IMR-90 (cell line): ENCODE data around the gene LRP5. TPM values are rescaled to one million over a fixed set of nuclear protein-coding genes. Genes with fewer than 3 reads are reported as not detected.

Experiments
- ATAC-seq: fragments of 200-7000 bp; cut with Tn5 transposase; 2 replicates; pipeline ENCODE4 v1.9.1; 2020; ENCODE audit warnings: low read depth, mild to moderate bottlenecking, moderate library complexity
- BruUV-seq: library from RNA; stranded (reverse); fragments of 400-500 nt; replicated peaks from 2 replicates; lab custom pipeline; 2021; lab: Mats Ljungman, UMichigan
- CTCF ChIA-PET: fragments of 300-600 bp; formaldehyde crosslinking; extraction: SDS; loops from one replicate; lab custom pipeline; 2021; ENCODE audit warnings: antibody characterized with exemption; lab: Yijun Ruan, JAX
- POLR2A ChIA-PET: fragments of 300-600 bp; sonication (Branson Sonifier 250); formaldehyde crosslinking; loops from one replicate; lab custom pipeline; 2022; ENCODE audit warnings: antibody characterized with exemption; ENCODE audit not compliant: unreplicated experiment; lab: Charles Lee
- DNase-seq: peaks from one replicate; pipeline ENCODE4 v3.0.0; 2013
- H2AFZ ChIP-seq: replicated peaks from 2 replicates; pipeline ENCODE3; 2013; ENCODE audit warnings: low read length, mild to moderate bottlenecking; ENCODE audit not compliant: poor library complexity
- H2AK5ac ChIP-seq: 2 replicates; pipeline ENCODE4 v1.6.1; 2013; ENCODE audit warnings: low read depth, low read length, inconsistent platforms
- H2AK9ac ChIP-seq: replicated peaks from 2 replicates; pipeline ENCODE3; 2013; ENCODE audit warnings: mild to moderate bottlenecking, low read depth, low read length, moderate library complexity; ENCODE audit not compliant: poor library complexity
- H2BK120ac ChIP-seq: 2 replicates; pipeline ENCODE4 v1.6.1; 2013; ENCODE audit warnings: low read depth, low read length, inconsistent platforms
- H2BK15ac ChIP-seq: 3 replicates; pipeline ENCODE4 v1.6.1; 2013; ENCODE audit warnings: low read depth, low read length, inconsistent platforms
- H2BK20ac ChIP-seq: 2 replicates; pipeline ENCODE4 v1.6.1; 2013; ENCODE audit warnings: low read depth, mild to moderate bottlenecking, inconsistent platforms, low read length, moderate library complexity
- H2BK5ac ChIP-seq: 2 replicates; pipeline ENCODE4 v1.6.1; 2013; ENCODE audit warnings: mild to moderate bottlenecking, low read depth, low read length, inconsistent platforms; ENCODE audit not compliant: poor library complexity, severe bottlenecking
- H3K14ac ChIP-seq: replicated peaks from 2 replicates; pipeline ENCODE4 v1.6.1; 2013; ENCODE audit warnings: low read depth, low read length, inconsistent platforms
- H3K18ac ChIP-seq: 2 replicates; pipeline ENCODE4 v1.6.1; 2013; ENCODE audit warnings: low read depth, low read length, control low read depth
- H3K23ac ChIP-seq: 2 replicates; pipeline ENCODE4 v1.6.1; 2013; ENCODE audit warnings: low read depth, low read length, inconsistent platforms
- H3K27ac ChIP-seq: 2 replicates; pipeline ENCODE4 v1.5.1; 2013; ENCODE audit warnings: mild to moderate bottlenecking, control low read depth, low read length; ENCODE audit not compliant: insufficient read depth
- H3K27me3 ChIP-seq: 2 replicates; pipeline ENCODE4 v1.6.1; 2013; ENCODE audit warnings: low read length; ENCODE audit not compliant: control insufficient read depth, insufficient read depth
- H3K36me3 ChIP-seq: 2 replicates; pipeline ENCODE4 v1.6.1; 2013; ENCODE audit warnings: low read length, mixed read lengths; ENCODE audit not compliant: control insufficient read depth, insufficient read depth
- H3K4ac ChIP-seq: 2 replicates; pipeline ENCODE4 v1.6.1; 2013; ENCODE audit warnings: low read depth, low read length, inconsistent platforms
- H3K4me1 ChIP-seq: 2 replicates; pipeline ENCODE4 v1.6.1; 2013; ENCODE audit warnings: low read length, mixed read lengths; ENCODE audit not compliant: control insufficient read depth, insufficient read depth
- H3K4me2 ChIP-seq: 2 replicates; pipeline ENCODE4 v1.6.1; 2013; ENCODE audit warnings: low read depth, mild to moderate bottlenecking, control low read depth, low read length, moderate library complexity
- H3K4me3 ChIP-seq: 2 replicates; pipeline ENCODE4 v1.5.1; 2013; ENCODE audit warnings: low read depth, mild to moderate bottlenecking, control low read depth, low read length, moderate library complexity; ENCODE audit not compliant: insufficient read depth
- H3K56ac ChIP-seq: 2 replicates; pipeline ENCODE4 v1.6.1; 2013; ENCODE audit warnings: low read length, inconsistent platforms; ENCODE audit not compliant: insufficient read depth; ENCODE audit errors: extremely low read depth
- H3K79me1 ChIP-seq, 2 experiments: 2 replicates each; pipeline ENCODE4 v1.6.1; 2013; ENCODE audit warnings: low read length in 2 of 2, inconsistent platforms in 1 of 2, low read depth in 1 of 2
- H3K9ac ChIP-seq: 2 replicates; pipeline ENCODE4 v1.6.1; 2013; ENCODE audit warnings: low read depth, low read length, control low read depth
- H3K9me1 ChIP-seq: 2 replicates; pipeline ENCODE4 v1.6.1; 2013; ENCODE audit warnings: low read length, inconsistent platforms; ENCODE audit not compliant: insufficient read depth
- H3K9me3 ChIP-seq: 2 replicates; pipeline ENCODE4 v1.6.1; 2013; ENCODE audit warnings: low read length; ENCODE audit not compliant: control insufficient read depth, insufficient read depth
- H4K20me1 ChIP-seq: 2 replicates; pipeline ENCODE4 v1.6.1; 2013; ENCODE audit warnings: low read length, inconsistent platforms; ENCODE audit not compliant: insufficient read depth
- H4K5ac ChIP-seq: 2 replicates; pipeline ENCODE4 v1.6.1; 2013; ENCODE audit warnings: mild to moderate bottlenecking, low read depth, low read length, control low read depth
- H4K8ac ChIP-seq, 2 experiments: 2 replicates each; pipeline ENCODE4 v1.6.1; 2013; ENCODE audit warnings: low read depth in 2 of 2, low read length in 2 of 2, control low read depth in 1 of 2, inconsistent platforms in 1 of 2
- H4K91ac ChIP-seq: 2 replicates; pipeline ENCODE4 v1.6.1; 2013; ENCODE audit warnings: low read depth, low read length, inconsistent platforms; ENCODE audit not compliant: insufficient read depth
- FOS ChIP-seq: fragments of 150-350 bp; IDR thresholded peaks from 2 replicates; pipeline ENCODE4 v1.6.1; 2016; ENCODE audit warnings: low read depth, low read length
- MAZ ChIP-seq: IDR thresholded peaks from 2 replicates; pipeline ENCODE4 v1.6.1; 2012; ENCODE audit warnings: low read depth, mild to moderate bottlenecking, low read length, improper control_type of control experiment, moderate library complexity, borderline replicate concordance
- RFX5 ChIP-seq: IDR thresholded peaks from 2 replicates; pipeline ENCODE4 v1.8.0; 2012; ENCODE audit warnings: low read depth, mild to moderate bottlenecking, low read length, moderate library complexity
- WGBS, 2 experiments: methylation state at CpG; one replicate each; pipeline versions ENCODE4 v1.1.5 to v1.1.7; 2013; ENCODE audit warnings: missing lambda C conversion rate in 2 of 2; ENCODE audit not compliant: insufficient read length in 1 of 2; ENCODE audit errors: extremely low coverage in 2 of 2; 5-methylcytosine and 5-hydroxymethylcytosine counted together
- dilution Hi-C: fragments of 300-500 bp; cut with HindIII; formaldehyde crosslinking; loops from one replicate; pipeline ENCODE4 v1.14.3; 2018; ENCODE audit warnings: low sequenced_read_pairs; ENCODE audit not compliant: unreplicated experiment
- in situ Hi-C: fragments of 300-500 bp; cut with MboI; formaldehyde crosslinking; loops from 3 replicates; pipeline ENCODE4 v1.14.3; 2019; ENCODE audit warnings: low sequenced_read_pairs, inconsistent platforms, mixed read lengths
- intact Hi-C: fragments of 100-400 bp; cut with micrococcal nuclease; formaldehyde crosslinking; loops from 2 replicates; pipeline ENCODE4 v1.10.0; 2022
- polyA plus RNA-seq, 3 experiments: library from polyadenylated mRNA; depleted of rRNA; stranded (reverse); fragments of >200 nt; gene quantifications; 2 replicates each; pipeline ENCODE4 v1.2.3, GENCODE V29; 2012; ENCODE audit warnings: low replicate concordance in 1 of 3
- total RNA-seq: library from RNA; depleted of rRNA; stranded (reverse); fragments of >200 nt; gene quantifications from 2 replicates; pipeline ENCODE4 v1.2.3, GENCODE V29; 2012
- TF ChIP-seq, protein P1 (sequence below): fragments of 150-350 bp; IDR thresholded peaks from 2 replicates; pipeline ENCODE4 v1.6.1; 2017; ENCODE audit warnings: mild to moderate bottlenecking, antibody characterized with exemption, low read length, low read depth

LRP5 gene
- total and polyA plus RNA-seq, 2 of the 4 experiments (the other 2 are of a cell fraction), result 10.4 to 15.0 TPM

DNA sequence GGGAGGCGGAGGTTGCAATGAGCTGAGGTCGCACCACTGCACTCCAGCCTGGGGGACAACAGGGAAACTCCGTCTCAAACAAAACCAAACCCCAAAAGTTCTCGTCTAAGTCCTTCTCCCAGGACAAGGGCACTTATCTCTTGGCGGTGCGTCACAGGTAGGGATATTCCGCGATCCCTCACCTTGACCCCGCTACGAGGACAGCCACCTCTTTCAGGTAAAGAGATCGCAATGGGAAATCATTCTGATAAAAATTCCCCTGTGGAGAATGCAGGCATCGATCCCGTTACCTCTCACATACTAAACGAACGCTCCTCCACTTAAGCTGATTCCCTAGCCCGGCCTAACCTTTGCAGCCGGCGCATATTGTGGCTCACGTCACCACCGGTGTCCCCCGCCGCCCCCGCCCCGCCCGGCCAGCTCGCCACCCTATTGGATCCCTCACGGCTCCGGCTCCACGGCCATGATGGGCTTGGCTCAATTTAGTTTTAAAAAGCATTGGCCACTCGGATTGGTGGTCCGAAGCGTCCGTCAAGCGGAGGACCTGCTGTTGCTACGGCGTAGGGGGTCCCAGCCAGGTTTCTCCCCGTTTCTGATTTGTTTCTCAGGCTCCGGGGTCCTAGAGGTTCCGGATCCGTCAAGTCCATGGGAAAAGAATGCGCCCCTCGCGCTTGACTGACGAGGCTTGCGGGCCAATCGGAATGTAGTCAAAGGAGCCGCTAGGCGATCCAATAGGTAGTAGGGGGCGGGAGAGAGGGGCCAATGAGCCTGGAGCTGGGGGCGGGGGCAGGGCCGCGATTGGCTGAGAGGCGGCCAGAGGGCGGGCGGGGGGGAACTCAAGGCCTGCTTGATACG, 147.7 kb downstream of the LRP5 start:
- H2BK20ac ChIP-seq, result no peak overlapping the region
- in situ Hi-C loops (no loop called here), dilution Hi-C loops (no loop called here), intact Hi-C loops (loop anchor here (5.0 to 10.0 kb wide), 2 partner anchors 47 to 115 kb away; no protein-coding TSS in a partner anchor)
- peak overlapping the region; percentile 60 for H4K5ac ChIP-seq
- H2BK5ac ChIP-seq, result peak overlapping the region; percentile 61
- H3K36me3 ChIP-seq, result peaks cover 2% of the 10 kb centered on the region; the same call in 1 of the 2 replicates
- DNase-seq (peak; percentile 98), ATAC-seq (peak; percentile 91)
- peak overlapping the region; percentile 51 for H3K9ac ChIP-seq
- H2AK9ac ChIP-seq, result no peak overlapping the region
- peak overlapping the region; percentile 90 for H3K4me3 ChIP-seq
- peak overlapping the region; percentile 25; the same call in 1 of the 2 replicates for H3K4ac ChIP-seq
- BruUV-seq, result no TSS peak
- 0 out of 2 replicates have a peak overlapping the region, but pooled peaks have one; percentile 9 for H2BK120ac ChIP-seq
- WGBS, 2 experiments, result 0% methylated on average over 15 of the region's 56 CpGs; no CpG with 5 or more reads in 1 of the 2 experiments
- H4K8ac ChIP-seq, result peak overlapping the region in 1 of 2 experiments; percentile 82; a peak in 1 of 4 replicates
- peak overlapping the region; percentile 27; the same call in 1 of the 2 replicates for H3K56ac ChIP-seq
- H3K4me2 ChIP-seq, result peak overlapping the region; percentile 59
- peaks cover 5% of the 10 kb centered on the region for H3K4me1 ChIP-seq
- 0 out of 2 replicates have a peak overlapping the region, but pooled peaks have one; percentile 23 for H3K14ac ChIP-seq
- ChIA-PET POLR2A (no interaction called here), CTCF (no interaction called here)
- no peak overlapping the region; the same call in 1 of the 2 replicates for H4K91ac ChIP-seq
- peak overlapping the region; percentile 88 for H3K27ac ChIP-seq
- H3K23ac ChIP-seq, result no peak overlapping the region
- peak overlapping the region; percentile 93 for H2AFZ ChIP-seq
- H3K9me1 ChIP-seq, result peaks cover 6% of the 10 kb centered on the region
- no peak overlapping the region for H2BK15ac ChIP-seq
- H3K27me3 ChIP-seq, result peaks cover 3% of the 10 kb centered on the region; the same call in 1 of the 2 replicates
- H2AK5ac ChIP-seq, result no peak overlapping the region
- peaks cover 0 to 20% of the 10 kb centered on the region in 2 experiments; a peak in 2 of 4 replicates for H3K79me1 ChIP-seq
- H3K9me3 ChIP-seq, result no peaks in the 10 kb centered on the region
- TF ChIP-seq MAZ (peak; percentile 80), FOS (peak; percentile 77), RFX5 (peak; percentile 63)
- TF ChIP-seq, protein P1, sequence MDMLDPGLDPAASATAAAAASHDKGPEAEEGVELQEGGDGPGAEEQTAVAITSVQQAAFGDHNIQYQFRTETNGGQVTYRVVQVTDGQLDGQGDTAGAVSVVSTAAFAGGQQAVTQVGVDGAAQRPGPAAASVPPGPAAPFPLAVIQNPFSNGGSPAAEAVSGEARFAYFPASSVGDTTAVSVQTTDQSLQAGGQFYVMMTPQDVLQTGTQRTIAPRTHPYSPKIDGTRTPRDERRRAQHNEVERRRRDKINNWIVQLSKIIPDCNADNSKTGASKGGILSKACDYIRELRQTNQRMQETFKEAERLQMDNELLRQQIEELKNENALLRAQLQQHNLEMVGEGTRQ, result no peak
- H3K18ac ChIP-seq, result no peak overlapping the region
- H4K20me1 ChIP-seq, result peaks cover 42% of the 10 kb centered on the region
